WTC11 (cell line): ENCODE measurements around the gene TNFAIP2.

ENCODE experiments used
- FOXK1 ChIP-seq: sonication (generic); formaldehyde crosslinking; IDR thresholded peaks from 2 replicates; pipeline ENCODE4 v1.8.0; 2022; ENCODE audit warnings: mild to moderate bottlenecking, moderate library complexity, missing genetic modification reagents
- NFYB ChIP-seq: sonication (generic); formaldehyde crosslinking; conservative IDR thresholded peaks from 2 replicates; pipeline ENCODE4 v1.8.0; 2022; ENCODE audit warnings: low read depth, missing genetic modification reagents
- NR2C2 ChIP-seq: sonication (generic); formaldehyde crosslinking; IDR thresholded peaks from 2 replicates; pipeline ENCODE4 v1.8.0; 2022; ENCODE audit warnings: mild to moderate bottlenecking, missing genetic modification reagents
- SP1 ChIP-seq: sonication (generic); formaldehyde crosslinking; conservative IDR thresholded peaks from 2 replicates; pipeline ENCODE4 v1.8.1; 2022; ENCODE audit warnings: missing genetic modification reagents
- TEAD4 ChIP-seq: sonication (generic); formaldehyde crosslinking; IDR thresholded peaks from 2 replicates; pipeline ENCODE4 v1.8.0; 2022; ENCODE audit warnings: mild to moderate bottlenecking, missing genetic modification reagents
- TF ChIP-seq, protein P1 (sequence below): fragments of 200-600 bp; IDR thresholded peaks from 2 replicates; pipeline ENCODE4 v1.8.0; 2022; ENCODE audit warnings: antibody characterized with exemption
- TF ChIP-seq, protein P2 (sequence below): sonication (generic); formaldehyde crosslinking; IDR thresholded peaks from 2 replicates; pipeline ENCODE4 v1.8.1; 2022; ENCODE audit warnings: low read depth, missing genetic modification reagents, borderline replicate concordance
- TF ChIP-seq, protein P3 (sequence below): sonication (generic); formaldehyde crosslinking; conservative IDR thresholded peaks from 2 replicates; pipeline ENCODE4 v1.8.1; 2022; ENCODE audit warnings: mild to moderate bottlenecking, missing genetic modification reagents
- TF ChIP-seq, protein P4 (sequence below): sonication (generic); formaldehyde crosslinking; IDR thresholded peaks from 2 replicates; pipeline ENCODE4 v1.8.0; 2022; ENCODE audit warnings: mild to moderate bottlenecking, missing genetic modification reagents

DNA sequence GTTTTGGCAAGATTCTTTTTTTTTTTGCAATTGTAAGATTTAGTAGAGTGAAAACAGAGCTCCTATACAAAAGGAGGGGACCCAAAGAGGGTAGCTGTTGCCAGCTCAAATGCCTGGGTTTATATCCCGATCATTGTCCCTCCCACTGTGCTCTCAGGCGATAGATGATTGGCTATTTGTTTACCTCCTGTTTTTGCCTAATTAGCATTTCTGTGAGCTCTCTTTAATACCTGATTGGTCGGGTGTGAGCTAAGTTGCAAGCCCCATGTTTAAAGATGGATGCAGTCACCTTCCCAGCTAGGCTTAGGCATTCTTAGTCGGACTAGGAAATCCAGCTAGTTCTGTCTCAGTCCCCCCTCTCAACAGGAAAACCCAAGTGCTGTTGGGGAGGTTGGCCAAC is 26.9 kb upstream of the TNFAIP2 start:
- TF ChIP-seq, protein P1, sequence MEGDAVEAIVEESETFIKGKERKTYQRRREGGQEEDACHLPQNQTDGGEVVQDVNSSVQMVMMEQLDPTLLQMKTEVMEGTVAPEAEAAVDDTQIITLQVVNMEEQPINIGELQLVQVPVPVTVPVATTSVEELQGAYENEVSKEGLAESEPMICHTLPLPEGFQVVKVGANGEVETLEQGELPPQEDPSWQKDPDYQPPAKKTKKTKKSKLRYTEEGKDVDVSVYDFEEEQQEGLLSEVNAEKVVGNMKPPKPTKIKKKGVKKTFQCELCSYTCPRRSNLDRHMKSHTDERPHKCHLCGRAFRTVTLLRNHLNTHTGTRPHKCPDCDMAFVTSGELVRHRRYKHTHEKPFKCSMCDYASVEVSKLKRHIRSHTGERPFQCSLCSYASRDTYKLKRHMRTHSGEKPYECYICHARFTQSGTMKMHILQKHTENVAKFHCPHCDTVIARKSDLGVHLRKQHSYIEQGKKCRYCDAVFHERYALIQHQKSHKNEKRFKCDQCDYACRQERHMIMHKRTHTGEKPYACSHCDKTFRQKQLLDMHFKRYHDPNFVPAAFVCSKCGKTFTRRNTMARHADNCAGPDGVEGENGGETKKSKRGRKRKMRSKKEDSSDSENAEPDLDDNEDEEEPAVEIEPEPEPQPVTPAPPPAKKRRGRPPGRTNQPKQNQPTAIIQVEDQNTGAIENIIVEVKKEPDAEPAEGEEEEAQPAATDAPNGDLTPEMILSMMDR, result no peak
- TF ChIP-seq, protein P2, sequence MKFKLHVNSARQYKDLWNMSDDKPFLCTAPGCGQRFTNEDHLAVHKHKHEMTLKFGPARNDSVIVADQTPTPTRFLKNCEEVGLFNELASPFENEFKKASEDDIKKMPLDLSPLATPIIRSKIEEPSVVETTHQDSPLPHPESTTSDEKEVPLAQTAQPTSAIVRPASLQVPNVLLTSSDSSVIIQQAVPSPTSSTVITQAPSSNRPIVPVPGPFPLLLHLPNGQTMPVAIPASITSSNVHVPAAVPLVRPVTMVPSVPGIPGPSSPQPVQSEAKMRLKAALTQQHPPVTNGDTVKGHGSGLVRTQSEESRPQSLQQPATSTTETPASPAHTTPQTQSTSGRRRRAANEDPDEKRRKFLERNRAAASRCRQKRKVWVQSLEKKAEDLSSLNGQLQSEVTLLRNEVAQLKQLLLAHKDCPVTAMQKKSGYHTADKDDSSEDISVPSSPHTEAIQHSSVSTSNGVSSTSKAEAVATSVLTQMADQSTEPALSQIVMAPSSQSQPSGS (CRISPR knock-in tag), result no peak
- no peak for TF ChIP-seq SP1 (CRISPR knock-in tag)
- TF ChIP-seq NR2C2 (CRISPR knock-in tag), result no peak
- no peak for TF ChIP-seq TEAD4 (CRISPR knock-in tag)
- TF ChIP-seq, protein P3, sequence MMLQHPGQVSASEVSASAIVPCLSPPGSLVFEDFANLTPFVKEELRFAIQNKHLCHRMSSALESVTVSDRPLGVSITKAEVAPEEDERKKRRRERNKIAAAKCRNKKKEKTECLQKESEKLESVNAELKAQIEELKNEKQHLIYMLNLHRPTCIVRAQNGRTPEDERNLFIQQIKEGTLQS, result no peak
- no peak for TF ChIP-seq NFYB (CRISPR knock-in tag)
- TF ChIP-seq, protein P4, sequence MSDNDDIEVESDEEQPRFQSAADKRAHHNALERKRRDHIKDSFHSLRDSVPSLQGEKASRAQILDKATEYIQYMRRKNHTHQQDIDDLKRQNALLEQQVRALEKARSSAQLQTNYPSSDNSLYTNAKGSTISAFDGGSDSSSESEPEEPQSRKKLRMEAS (CRISPR knock-in tag), result no peak
- TF ChIP-seq FOXK1 (CRISPR knock-in tag), result no peak
